Memory B cell (primary cell): Measurements from ENCODE around the gene ACTN4.

ENCODE experiments used
- ATAC-seq: fragments of 150-1000 bp; cut with Tn5 transposase; 2 replicates; pipeline ENCODE4 v1.10.0; 2021; ENCODE audit warnings: low read depth, mild to moderate bottlenecking, moderate library complexity
- DNase-seq, 2 donors: peaks; one replicate each; pipeline ENCODE4 v3.0.0; 2022; ENCODE audit warnings: low spot score in 2 of 2
- H3K27ac Mint-ChIP-seq: one replicate; pipeline ENCODE4 v1.8.0; 2022; ENCODE audit warnings: mild to moderate bottlenecking, moderate library complexity, mixed read lengths
- H3K27me3 Mint-ChIP-seq: one replicate; pipeline ENCODE4 v1.8.0; 2022; ENCODE audit warnings: mixed read lengths
- H3K36me3 Mint-ChIP-seq: one replicate; pipeline ENCODE4 v1.8.0; 2022; ENCODE audit warnings: mild to moderate bottlenecking, mixed read lengths
- H3K4me1 Mint-ChIP-seq: one replicate; pipeline ENCODE4 v1.8.0; 2022; ENCODE audit warnings: mixed read lengths
- H3K4me3 Mint-ChIP-seq: one replicate; pipeline ENCODE4 v1.8.0; 2022; ENCODE audit warnings: mild to moderate bottlenecking, moderate library complexity, mixed read lengths
- H3K9me3 Mint-ChIP-seq: one replicate; pipeline ENCODE4 v1.8.0; 2022; ENCODE audit warnings: mixed read lengths

The ACTN4 gene

GRCh38 chr19:38735257-38735686 is 87.8 kb downstream of the ACTN4 start:
- peaks cover 25% of the 10 kb centered on the region for H3K4me1 Mint-ChIP-seq
- peak; percentile 51 for ATAC-seq

DNA sequence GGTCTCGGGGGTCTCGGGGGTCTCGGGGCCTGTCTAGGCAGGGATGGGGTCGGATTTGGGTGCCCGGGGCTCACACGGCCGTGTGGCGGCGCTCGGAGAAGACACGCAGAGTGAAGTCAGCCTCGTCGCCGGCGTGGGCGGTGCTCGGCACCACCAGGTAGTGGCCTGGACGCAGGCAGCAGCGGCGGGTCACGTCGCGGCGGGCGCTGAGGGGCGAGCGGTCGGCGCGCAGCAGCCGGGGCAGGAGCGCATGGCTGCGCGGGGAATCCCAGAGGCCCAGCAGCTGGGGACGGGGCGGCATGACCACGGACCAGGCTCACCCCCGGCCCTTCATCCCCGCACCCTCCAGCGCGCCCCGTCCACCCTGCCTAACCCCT is 88.6 kb downstream of the ACTN4 start:
- DNase-seq (peak; percentile 64 to 69), ATAC-seq (peak; percentile 64)
- Mint-ChIP-seq H3K9me3 (peaks cover 2% of the 10 kb centered on the region), H3K4me3 (peak overlapping the region; percentile 84), H3K27ac (no peak overlapping the region), H3K27me3 (no peaks in the 10 kb centered on the region), H3K36me3 (no peaks in the 10 kb centered on the region), H3K4me1 (peaks cover 25% of the 10 kb centered on the region)

More at GRCh38 chr19:38735257-38735686, 87.8 kb downstream of the ACTN4 start:
- H3K36me3 Mint-ChIP-seq = peaks cover 3% of the 10 kb centered on the region
- no peaks in the 10 kb centered on the region for H3K27me3 Mint-ChIP-seq
- H3K27ac Mint-ChIP-seq = peak overlapping the region; percentile 25
- peaks cover 2% of the 10 kb centered on the region for H3K9me3 Mint-ChIP-seq
- peak overlapping the region; percentile 88 for H3K4me3 Mint-ChIP-seq
- DNase-seq = peak; percentile 64 to 71

DNA sequence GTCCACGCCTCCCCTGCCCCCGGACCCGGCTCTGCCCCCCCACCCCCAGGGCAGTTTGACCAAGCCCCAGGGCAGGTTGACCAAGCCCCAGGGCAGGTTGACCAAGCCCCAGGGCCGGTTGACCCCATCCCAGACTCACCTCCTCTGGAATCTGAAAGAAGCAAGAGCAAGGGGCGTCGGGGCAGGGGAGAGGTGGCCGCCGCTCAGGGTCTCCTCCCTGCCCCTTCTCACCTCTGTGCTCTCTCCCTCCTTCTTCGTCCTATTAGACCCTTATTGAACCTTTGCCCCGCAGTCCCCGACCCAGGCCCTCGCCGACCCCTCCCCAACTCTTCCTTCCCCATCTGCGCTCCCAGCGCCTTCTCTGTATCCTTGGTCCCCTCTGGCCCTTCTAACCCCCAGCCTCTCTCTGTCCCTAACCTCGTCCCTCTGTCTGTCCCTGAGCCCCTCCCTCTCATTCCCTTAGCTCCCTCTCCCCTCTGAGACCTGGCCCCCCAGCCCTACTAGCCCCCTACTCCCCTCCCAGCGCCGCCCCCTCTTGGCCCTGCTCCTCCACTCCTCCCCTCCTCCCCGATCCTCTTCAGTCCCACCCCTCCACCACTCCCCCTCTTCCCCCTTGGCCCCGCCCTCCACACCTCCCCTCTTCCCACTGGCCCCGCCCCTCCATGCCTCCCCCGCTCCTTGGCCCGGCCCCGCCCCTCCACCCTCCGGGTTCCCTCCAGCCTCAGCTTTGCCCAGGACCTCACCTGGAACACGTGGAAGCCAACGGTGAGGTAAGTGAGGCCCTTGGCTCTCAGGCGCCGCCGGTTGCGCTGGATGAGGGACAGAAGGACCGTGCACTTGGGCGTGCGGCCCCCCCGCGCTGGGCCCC is 89.2 kb downstream of the ACTN4 start:
- H3K36me3 Mint-ChIP-seq = no peaks in the 10 kb centered on the region
- H3K9me3 Mint-ChIP-seq = peaks cover 2% of the 10 kb centered on the region
- H3K4me1 Mint-ChIP-seq = peaks cover 25% of the 10 kb centered on the region
- ATAC-seq (peak; percentile 35), DNase-seq (peak; percentile 43 to 50)
- peak overlapping the region; percentile 84 for H3K4me3 Mint-ChIP-seq
- peak overlapping the region; percentile 75 for H3K27ac Mint-ChIP-seq
- H3K27me3 Mint-ChIP-seq = no peaks in the 10 kb centered on the region

- DNase-seq = no peak
- Mint-ChIP-seq H3K27me3 (no peaks in the 10 kb centered on the region), H3K36me3 (no peaks in the 10 kb centered on the region), H3K4me1 (peaks cover 22% of the 10 kb centered on the region), H3K9me3 (peaks cover 2% of the 10 kb centered on the region), H3K4me3 (peak overlapping the region; percentile 69), H3K27ac (peak overlapping the region; percentile 29)
- ATAC-seq = no peak
Observed at GRCh38 chr19:38737281-38737865, 89.9 kb downstream of the ACTN4 start.

- Mint-ChIP-seq H3K4me1 (peaks cover 19% of the 10 kb centered on the region), H3K27me3 (no peaks in the 10 kb centered on the region), H3K27ac (peak overlapping the region; percentile 29), H3K36me3 (no peaks in the 10 kb centered on the region), H3K4me3 (peak overlapping the region; percentile 69), H3K9me3 (peaks cover 2% of the 10 kb centered on the region)
- DNase-seq = no peak
- ATAC-seq = no peak
Observed at GRCh38 chr19:38737921-38738737, 90.7 kb downstream of the ACTN4 start.

DNA sequence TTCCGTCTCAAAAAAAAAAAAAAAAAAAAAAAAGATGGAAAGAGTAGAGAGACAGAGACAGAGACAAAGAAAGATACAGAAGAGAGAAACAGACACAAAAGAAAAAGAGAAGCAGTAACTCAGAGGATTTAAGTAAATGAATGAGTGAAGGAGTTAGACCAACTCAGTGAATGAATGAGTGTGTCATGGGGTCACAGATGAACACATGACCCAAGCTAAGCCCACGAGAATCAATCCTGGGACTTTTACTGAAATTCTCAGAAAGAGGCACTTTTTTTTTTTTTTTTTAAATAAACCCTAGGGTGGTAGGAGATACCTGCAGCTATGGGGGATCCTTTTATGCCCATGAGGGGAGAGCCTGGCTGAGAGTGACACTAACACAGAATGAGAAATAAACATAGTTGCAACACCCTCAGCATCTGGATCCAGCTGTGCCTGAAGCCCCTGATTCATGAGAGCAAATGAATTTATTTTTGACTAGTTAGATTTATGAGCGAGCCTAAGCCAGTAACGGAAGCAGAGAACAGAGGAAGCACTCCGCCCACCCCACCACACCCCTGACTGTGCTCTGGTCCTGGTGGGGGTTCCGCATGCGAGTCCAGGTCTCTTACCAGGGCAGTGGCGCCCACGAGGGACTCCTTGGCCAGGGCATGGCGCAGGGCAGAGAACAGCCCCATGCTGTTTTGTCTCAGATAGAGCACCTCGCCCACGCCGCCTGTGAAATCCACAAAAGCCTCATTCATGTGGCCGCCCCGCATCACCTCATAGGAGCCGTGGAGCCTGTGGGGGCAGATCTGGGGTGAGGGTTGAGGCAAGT is 92.2 kb downstream of the ACTN4 start:
- Mint-ChIP-seq H3K9me3 (peaks cover 2% of the 10 kb centered on the region), H3K4me3 (no peak overlapping the region), H3K4me1 (peaks cover 13% of the 10 kb centered on the region), H3K27ac (no peak overlapping the region), H3K36me3 (no peaks in the 10 kb centered on the region), H3K27me3 (no peaks in the 10 kb centered on the region)
- no peak for DNase-seq
- no peak for ATAC-seq

DNA sequence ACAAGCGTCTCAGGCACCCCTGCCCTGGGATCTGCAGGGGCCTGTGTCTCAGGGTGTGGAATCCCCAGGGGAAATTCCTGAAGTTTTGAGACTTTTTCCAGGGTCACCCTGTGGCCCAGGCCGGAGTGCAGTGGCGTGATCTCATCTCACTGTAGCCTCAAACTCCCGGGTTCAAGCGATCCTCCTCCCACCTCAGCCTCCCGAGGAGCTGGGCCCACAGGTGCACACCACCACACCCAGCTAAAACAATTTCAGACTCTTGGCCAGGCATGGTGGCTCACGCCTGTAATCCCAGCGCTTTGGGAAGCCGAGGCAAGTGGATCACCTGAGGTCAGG is 92.8 kb downstream of the ACTN4 start:
- ATAC-seq (no peak), DNase-seq (no peak)
- Mint-ChIP-seq H3K27ac (no peak overlapping the region), H3K27me3 (no peaks in the 10 kb centered on the region), H3K9me3 (peaks cover 2% of the 10 kb centered on the region), H3K4me1 (peaks cover 11% of the 10 kb centered on the region), H3K4me3 (no peak overlapping the region), H3K36me3 (no peaks in the 10 kb centered on the region)

GRCh38 chr19:38740932-38741331 is 93.5 kb downstream of the ACTN4 start:
- H3K4me1 Mint-ChIP-seq = peaks cover 11% of the 10 kb centered on the region

DNA sequence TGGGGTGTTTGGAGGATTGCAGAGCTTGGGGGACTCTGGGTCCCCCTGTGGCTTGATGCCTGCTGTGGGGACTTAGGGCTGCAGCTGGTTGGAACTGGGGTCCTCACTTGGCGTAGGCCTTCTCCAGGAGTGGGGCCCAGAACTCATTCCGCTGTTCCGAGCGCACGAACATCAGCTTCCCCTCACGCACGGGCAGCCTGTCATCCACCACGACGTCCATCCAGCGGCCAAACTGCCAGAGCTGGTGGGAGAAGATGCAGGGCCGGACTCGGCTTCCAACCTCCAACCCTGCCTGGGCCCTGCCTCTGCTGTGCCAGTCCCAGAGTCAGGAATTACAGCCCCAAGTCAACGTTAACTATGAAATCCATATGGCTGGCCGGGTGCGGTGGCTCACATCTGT is 94.2 kb downstream of the ACTN4 start:
- no peak overlapping the region for H3K4me3 Mint-ChIP-seq
- H3K4me1 Mint-ChIP-seq = peaks cover 8% of the 10 kb centered on the region
- no peak overlapping the region for H3K27ac Mint-ChIP-seq
- DNase-seq = no peak
- H3K27me3 Mint-ChIP-seq = no peaks in the 10 kb centered on the region
- peaks cover 2% of the 10 kb centered on the region for H3K9me3 Mint-ChIP-seq
- ATAC-seq = no peak
- H3K36me3 Mint-ChIP-seq = no peaks in the 10 kb centered on the region

More at GRCh38 chr19:38740932-38741331, 93.5 kb downstream of the ACTN4 start:
- DNase-seq (no peak), ATAC-seq (no peak)
- H3K4me3 Mint-ChIP-seq = no peak overlapping the region
- no peaks in the 10 kb centered on the region for H3K36me3 Mint-ChIP-seq
- H3K27ac Mint-ChIP-seq = no peak overlapping the region
- H3K9me3 Mint-ChIP-seq = peaks cover 2% of the 10 kb centered on the region
- no peaks in the 10 kb centered on the region for H3K27me3 Mint-ChIP-seq

GRCh38 chr19:38742296-38742695 is 94.8 kb downstream of the ACTN4 start:
- no peaks in the 10 kb centered on the region for H3K27me3 Mint-ChIP-seq
- peaks cover 2% of the 10 kb centered on the region for H3K9me3 Mint-ChIP-seq
- H3K4me1 Mint-ChIP-seq = peaks cover 7% of the 10 kb centered on the region
- H3K4me3 Mint-ChIP-seq = no peak overlapping the region
- ATAC-seq = no peak
- no peaks in the 10 kb centered on the region for H3K36me3 Mint-ChIP-seq
- H3K27ac Mint-ChIP-seq = no peak overlapping the region
- no peak for DNase-seq

DNA sequence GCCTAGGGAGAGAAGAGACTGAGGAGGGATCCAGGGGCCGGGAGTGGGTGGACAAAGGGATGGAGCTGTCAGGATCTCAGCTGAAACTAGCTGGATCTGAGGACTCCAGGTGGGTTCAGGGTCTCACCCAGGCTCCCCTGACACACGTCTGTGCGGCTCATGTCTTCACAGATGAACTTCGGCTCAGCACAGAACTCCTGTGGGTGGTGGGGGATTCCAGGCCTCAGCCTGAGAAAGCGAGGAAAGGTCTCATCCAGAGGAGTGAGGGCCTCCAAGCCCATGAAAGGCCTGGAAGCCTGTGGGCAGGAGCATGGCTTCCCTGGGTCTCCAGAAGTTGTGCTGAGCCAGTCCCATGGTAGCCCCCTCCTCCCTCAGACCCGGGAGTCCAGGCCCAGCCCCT is 95.5 kb downstream of the ACTN4 start:
- DNase-seq (no peak), ATAC-seq (no peak)
- Mint-ChIP-seq H3K9me3 (peaks cover 2% of the 10 kb centered on the region), H3K27ac (no peak overlapping the region), H3K27me3 (no peaks in the 10 kb centered on the region), H3K4me3 (no peak overlapping the region), H3K36me3 (no peaks in the 10 kb centered on the region), H3K4me1 (peaks cover 4% of the 10 kb centered on the region)

GRCh38 chr19:38743394-38744297 is 96.2 kb downstream of the ACTN4 start:
- no peak for ATAC-seq
- H3K27ac Mint-ChIP-seq = no peak overlapping the region
- H3K27me3 Mint-ChIP-seq = no peaks in the 10 kb centered on the region
- DNase-seq = no peak
- peaks cover 2% of the 10 kb centered on the region for H3K9me3 Mint-ChIP-seq
- peaks cover 3% of the 10 kb centered on the region for H3K4me1 Mint-ChIP-seq
- H3K4me3 Mint-ChIP-seq = no peak overlapping the region
- H3K36me3 Mint-ChIP-seq = no peaks in the 10 kb centered on the region

GRCh38 chr19:38744298-38744681 is 96.8 kb downstream of the ACTN4 start, which contains the start of gene CAPN12:
CAPN12 (minus strand) TSS chr19:38744474; CDS start chr19:38744165, 309 bp downstream.
- H3K36me3 Mint-ChIP-seq = no peaks in the 10 kb centered on the region
- no peak within 1 kb of the TSS for H3K4me3 Mint-ChIP-seq
- H3K4me1 Mint-ChIP-seq = peaks cover 2% of the 10 kb centered on the region
- H3K27ac Mint-ChIP-seq = no peak within 1 kb of the TSS
- no peaks in the 10 kb centered on the region for H3K27me3 Mint-ChIP-seq
- H3K9me3 Mint-ChIP-seq = peaks cover 1% of the 10 kb centered on the region
- ATAC-seq = no peak
- DNase-seq = no peak
